GM23338 (cell line): ENCODE data around the gene GRN.

Experiments used
- CREB1 ChIP-seq: fragments of 250-450 bp; sonication (Bioruptor Pico); IDR thresholded peaks from 2 replicates; pipeline ENCODE4 v1.5.0; 2020; ENCODE audit warnings: low read depth, mild to moderate bottlenecking, moderate library complexity
- EZH2 ChIP-seq: fragments of 200-600 bp; sonication (generic); IDR thresholded peaks from one replicate; pipeline ENCODE4 v1.8.0; 2017; ENCODE audit warnings: antibody characterized with exemption, mild to moderate bottlenecking, low read depth; ENCODE audit not compliant: unreplicated experiment
- EZH2phosphoT487 ChIP-seq: fragments of 200-600 bp; sonication (generic); IDR thresholded peaks from one replicate; pipeline ENCODE4 v1.8.1; 2018; ENCODE audit warnings: antibody characterized with exemption; ENCODE audit not compliant: unreplicated experiment
- JUNB ChIP-seq: IDR thresholded peaks from one replicate; pipeline ENCODE4 v1.6.1; 2016; ENCODE audit warnings: antibody characterized with exemption; ENCODE audit not compliant: unreplicated experiment
- POLR2AphosphoS5 ChIP-seq: IDR thresholded peaks from 2 replicates; pipeline ENCODE4 v1.6.1; 2016; ENCODE audit warnings: antibody characterized with exemption, low read depth
- ZNF114 ChIP-seq: fragments of 250-450 bp; sonication (Bioruptor Pico); IDR thresholded peaks from 2 replicates; pipeline ENCODE4 v1.5.0; 2020; ENCODE audit warnings: mild to moderate bottlenecking, moderate library complexity
- TF ChIP-seq, protein P1 (sequence below), 2 experiments: fragments of 200-600 bp in 1 of 2; sonication (generic) in 1 of 2; conservative IDR thresholded peaks; 2 replicates each; pipeline versions ENCODE4 v1.5.1 to v1.6.1; 2016 to 2017; ENCODE audit warnings: antibody characterized with exemption in 2 of 2, low read depth in 2 of 2, mild to moderate bottlenecking in 2 of 2, moderate library complexity in 1 of 2
- TF ChIP-seq, protein P2 (sequence below): IDR thresholded peaks from one replicate; pipeline ENCODE4 v1.6.1; 2018; ENCODE audit warnings: antibody characterized with exemption; ENCODE audit not compliant: unreplicated experiment
- TF ChIP-seq, protein P3 (sequence below): IDR thresholded peaks from 2 replicates; pipeline ENCODE4 v1.6.1; 2016; ENCODE audit warnings: antibody characterized with exemption

DNA sequence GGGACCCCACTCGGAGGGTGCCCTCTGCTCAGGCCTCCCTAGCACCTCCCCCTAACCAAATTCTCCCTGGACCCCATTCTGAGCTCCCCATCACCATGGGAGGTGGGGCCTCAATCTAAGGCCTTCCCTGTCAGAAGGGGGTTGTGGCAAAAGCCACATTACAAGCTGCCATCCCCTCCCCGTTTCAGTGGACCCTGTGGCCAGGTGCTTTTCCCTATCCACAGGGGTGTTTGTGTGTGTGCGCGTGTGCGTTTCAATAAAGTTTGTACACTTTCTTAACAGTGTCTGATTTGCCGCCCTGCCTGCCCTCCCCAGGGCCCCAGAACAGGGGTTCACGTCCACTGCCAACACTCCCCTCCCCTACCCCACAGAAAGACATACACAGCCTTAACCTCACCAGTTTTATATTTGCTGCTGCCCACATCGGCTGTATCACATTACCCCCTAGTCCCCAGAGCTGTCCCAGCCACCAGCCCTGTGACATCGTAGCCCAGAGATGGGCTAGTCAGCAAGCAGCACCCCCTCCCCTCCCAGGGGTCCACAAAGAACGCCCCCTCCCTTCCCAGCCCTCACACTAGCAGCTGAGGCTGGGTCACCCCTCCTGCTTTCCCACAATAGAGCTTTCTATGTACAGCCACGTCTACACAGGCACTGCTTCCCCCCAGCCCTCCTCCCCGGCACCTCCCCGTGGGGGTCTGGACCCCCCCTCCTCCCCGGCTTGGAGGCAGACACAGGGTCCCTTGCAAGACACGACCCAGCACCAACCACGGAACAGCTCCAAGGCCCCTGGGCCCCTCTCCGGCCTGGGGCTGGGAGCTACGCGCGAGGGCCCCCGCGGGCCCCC is 7.9 kb downstream of the GRN start:
- TF ChIP-seq, protein P1, sequence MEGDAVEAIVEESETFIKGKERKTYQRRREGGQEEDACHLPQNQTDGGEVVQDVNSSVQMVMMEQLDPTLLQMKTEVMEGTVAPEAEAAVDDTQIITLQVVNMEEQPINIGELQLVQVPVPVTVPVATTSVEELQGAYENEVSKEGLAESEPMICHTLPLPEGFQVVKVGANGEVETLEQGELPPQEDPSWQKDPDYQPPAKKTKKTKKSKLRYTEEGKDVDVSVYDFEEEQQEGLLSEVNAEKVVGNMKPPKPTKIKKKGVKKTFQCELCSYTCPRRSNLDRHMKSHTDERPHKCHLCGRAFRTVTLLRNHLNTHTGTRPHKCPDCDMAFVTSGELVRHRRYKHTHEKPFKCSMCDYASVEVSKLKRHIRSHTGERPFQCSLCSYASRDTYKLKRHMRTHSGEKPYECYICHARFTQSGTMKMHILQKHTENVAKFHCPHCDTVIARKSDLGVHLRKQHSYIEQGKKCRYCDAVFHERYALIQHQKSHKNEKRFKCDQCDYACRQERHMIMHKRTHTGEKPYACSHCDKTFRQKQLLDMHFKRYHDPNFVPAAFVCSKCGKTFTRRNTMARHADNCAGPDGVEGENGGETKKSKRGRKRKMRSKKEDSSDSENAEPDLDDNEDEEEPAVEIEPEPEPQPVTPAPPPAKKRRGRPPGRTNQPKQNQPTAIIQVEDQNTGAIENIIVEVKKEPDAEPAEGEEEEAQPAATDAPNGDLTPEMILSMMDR (conservative IDR thresholded peaks at IDR 0.05; ENCODE audit: low read depth in 2 of 2) = no peak
- TF ChIP-seq POLR2AphosphoS5 = no peak
- TF ChIP-seq CREB1 (CRISPR knock-in tag) = no peak
- TF ChIP-seq JUNB = no peak
- no peak for TF ChIP-seq ZNF114 (CRISPR knock-in tag)
- TF ChIP-seq, protein P2, sequence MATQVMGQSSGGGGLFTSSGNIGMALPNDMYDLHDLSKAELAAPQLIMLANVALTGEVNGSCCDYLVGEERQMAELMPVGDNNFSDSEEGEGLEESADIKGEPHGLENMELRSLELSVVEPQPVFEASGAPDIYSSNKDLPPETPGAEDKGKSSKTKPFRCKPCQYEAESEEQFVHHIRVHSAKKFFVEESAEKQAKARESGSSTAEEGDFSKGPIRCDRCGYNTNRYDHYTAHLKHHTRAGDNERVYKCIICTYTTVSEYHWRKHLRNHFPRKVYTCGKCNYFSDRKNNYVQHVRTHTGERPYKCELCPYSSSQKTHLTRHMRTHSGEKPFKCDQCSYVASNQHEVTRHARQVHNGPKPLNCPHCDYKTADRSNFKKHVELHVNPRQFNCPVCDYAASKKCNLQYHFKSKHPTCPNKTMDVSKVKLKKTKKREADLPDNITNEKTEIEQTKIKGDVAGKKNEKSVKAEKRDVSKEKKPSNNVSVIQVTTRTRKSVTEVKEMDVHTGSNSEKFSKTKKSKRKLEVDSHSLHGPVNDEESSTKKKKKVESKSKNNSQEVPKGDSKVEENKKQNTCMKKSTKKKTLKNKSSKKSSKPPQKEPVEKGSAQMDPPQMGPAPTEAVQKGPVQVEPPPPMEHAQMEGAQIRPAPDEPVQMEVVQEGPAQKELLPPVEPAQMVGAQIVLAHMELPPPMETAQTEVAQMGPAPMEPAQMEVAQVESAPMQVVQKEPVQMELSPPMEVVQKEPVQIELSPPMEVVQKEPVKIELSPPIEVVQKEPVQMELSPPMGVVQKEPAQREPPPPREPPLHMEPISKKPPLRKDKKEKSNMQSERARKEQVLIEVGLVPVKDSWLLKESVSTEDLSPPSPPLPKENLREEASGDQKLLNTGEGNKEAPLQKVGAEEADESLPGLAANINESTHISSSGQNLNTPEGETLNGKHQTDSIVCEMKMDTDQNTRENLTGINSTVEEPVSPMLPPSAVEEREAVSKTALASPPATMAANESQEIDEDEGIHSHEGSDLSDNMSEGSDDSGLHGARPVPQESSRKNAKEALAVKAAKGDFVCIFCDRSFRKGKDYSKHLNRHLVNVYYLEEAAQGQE = no peak
- no peak for TF ChIP-seq EZH2
- TF ChIP-seq, protein P3, sequence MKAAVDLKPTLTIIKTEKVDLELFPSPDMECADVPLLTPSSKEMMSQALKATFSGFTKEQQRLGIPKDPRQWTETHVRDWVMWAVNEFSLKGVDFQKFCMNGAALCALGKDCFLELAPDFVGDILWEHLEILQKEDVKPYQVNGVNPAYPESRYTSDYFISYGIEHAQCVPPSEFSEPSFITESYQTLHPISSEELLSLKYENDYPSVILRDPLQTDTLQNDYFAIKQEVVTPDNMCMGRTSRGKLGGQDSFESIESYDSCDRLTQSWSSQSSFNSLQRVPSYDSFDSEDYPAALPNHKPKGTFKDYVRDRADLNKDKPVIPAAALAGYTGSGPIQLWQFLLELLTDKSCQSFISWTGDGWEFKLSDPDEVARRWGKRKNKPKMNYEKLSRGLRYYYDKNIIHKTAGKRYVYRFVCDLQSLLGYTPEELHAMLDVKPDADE = no peak
- TF ChIP-seq EZH2phosphoT487 = no peak
